Muscle of leg (tissue), 11 donors: ENCODE results near the gene MAGI2. TPM values are rescaled to one million over a fixed set of nuclear protein-coding genes. Genes with fewer than 3 reads are reported as not detected.

Experiments used
- DNase-seq: peaks from one replicate; pipeline ENCODE4 v3.0.0; 2013
- H3K27ac ChIP-seq: one replicate; pipeline ENCODE4 v1.5.1; 2013; ENCODE audit warnings: mild to moderate bottlenecking, low read length, control low read depth
- H3K27me3 ChIP-seq: one replicate; pipeline ENCODE4 v1.6.1; 2013; ENCODE audit warnings: low read length; ENCODE audit not compliant: control insufficient read depth, insufficient read depth
- H3K36me3 ChIP-seq: one replicate; pipeline ENCODE4 v1.6.1; 2013; ENCODE audit warnings: low read length; ENCODE audit not compliant: control insufficient read depth, insufficient read depth
- H3K4me1 ChIP-seq: one replicate; pipeline ENCODE4 v1.6.1; 2013; ENCODE audit warnings: low read length; ENCODE audit not compliant: control insufficient read depth, insufficient read depth
- H3K4me3 ChIP-seq: one replicate; pipeline ENCODE4 v1.5.1; 2013; ENCODE audit warnings: low read length, control low read depth
- H3K9me3 ChIP-seq: replicated peaks from 2 replicates; pipeline ENCODE4 v1.6.1; 2013; ENCODE audit warnings: low read depth, low read length; ENCODE audit not compliant: control insufficient read depth
- WGBS: methylation state at CpG from one replicate; pipeline ENCODE4 v1.1.5; 2013; ENCODE audit warnings: missing lambda C conversion rate; ENCODE audit not compliant: insufficient coverage; 5-methylcytosine and 5-hydroxymethylcytosine counted together
- polyA plus RNA-seq, 8 donors: library from polyadenylated mRNA; unstranded; fragments of 120-200 nt; gene quantifications; one replicate each; pipeline versions ENCODE4 v1.2.1 to v1.2.3, GENCODE V29; 2013; ENCODE audit warnings: inconsistent platforms in 1 of 8, low replicate concordance in 1 of 8; ENCODE audit not compliant: insufficient read length in 8 of 8, insufficient read depth in 1 of 8
- total RNA-seq: library from RNA; stranded (reverse); fragments of 120-200 nt; gene quantifications from one replicate; pipeline ENCODE4 v1.2.4, GENCODE V29; 2013

MAGI2 gene
- total and polyA plus RNA-seq, 9 donors = 3.5 to 6.3 (median 5.2) TPM

DNA sequence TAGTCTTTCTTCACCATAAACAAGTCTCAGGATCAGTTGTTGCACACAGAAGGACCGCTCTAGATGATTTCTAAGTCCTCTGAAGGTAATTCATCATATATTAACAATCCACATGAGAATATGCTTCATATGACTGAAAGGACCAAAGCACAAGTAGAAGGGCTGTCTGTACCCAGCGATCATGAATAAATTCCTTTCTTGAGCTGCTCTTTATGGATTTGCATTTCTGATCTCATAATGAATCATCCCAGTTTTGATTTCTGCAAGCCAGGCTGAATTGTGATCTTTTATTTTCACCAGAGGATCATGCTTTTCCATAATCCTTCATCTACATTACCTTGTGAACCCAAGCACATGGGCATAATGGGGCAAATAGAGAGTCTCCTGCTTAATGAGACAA lies 675.6 kb downstream of the MAGI2 start:
- no peak overlapping the region for H3K4me3 ChIP-seq
- H3K27ac ChIP-seq = no peak overlapping the region
- H3K27me3 ChIP-seq = no peaks in the 10 kb centered on the region
- no peaks in the 10 kb centered on the region for H3K9me3 ChIP-seq
- no peaks in the 10 kb centered on the region for H3K4me1 ChIP-seq
- H3K36me3 ChIP-seq = no peaks in the 10 kb centered on the region
- WGBS = no CpG with 5 or more reads among the region's 2 CpGs
- DNase-seq = no peak

DNA sequence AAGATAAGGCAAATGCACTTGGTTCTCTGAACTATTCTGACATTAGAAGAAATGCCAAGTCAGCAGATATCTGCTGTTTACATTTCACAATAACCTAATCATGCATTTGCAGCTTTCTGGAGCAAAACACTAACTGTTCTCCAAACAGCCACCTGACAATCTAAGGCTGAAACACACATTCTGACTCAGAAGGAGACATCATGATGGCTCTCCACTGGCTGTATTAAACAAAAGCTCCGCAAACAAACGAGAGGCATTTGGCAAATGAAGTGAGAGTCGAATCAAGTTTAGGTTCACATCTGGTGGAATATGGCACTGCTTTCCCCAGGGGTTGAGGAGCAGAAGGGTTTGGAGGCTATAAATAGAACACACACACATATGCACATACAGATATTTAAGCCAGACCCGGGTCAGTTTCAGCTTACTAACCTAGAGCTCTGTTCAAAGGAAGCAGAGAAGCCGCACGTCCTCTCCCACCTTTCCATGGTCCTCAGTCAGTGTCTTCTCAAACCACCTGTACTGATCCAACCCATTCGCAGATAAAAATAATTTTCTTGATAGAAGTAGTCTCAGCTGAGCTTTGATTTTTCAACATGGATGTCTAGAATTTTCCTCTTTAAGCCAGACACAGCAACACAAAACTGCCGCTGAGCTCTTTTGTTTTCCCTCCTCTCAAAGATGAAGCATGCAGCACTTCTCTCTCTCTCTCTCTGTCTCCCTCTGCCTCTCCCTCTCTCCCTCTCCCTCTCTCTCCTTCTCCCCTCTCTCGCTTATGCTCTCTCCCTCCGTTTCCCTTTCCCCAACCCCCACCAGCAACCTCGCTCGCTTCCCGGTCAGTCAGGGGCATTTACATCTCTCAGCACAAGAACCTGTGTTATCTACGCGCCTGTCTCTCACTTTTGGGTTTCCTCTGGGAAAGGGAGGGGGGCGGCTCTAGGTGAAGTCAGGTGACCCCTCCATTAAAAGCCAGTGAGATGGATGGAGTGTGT lies 682.8 kb downstream of the MAGI2 start:
- Histone ChIP-seq H3K9me3 (no peaks in the 10 kb centered on the region), H3K4me1 (peaks cover 6% of the 10 kb centered on the region), H3K36me3 (no peaks in the 10 kb centered on the region), H3K27ac (no peak overlapping the region), H3K27me3 (no peaks in the 10 kb centered on the region), H3K4me3 (peak overlapping the region; percentile 21)
- peak; percentile 34 for DNase-seq
- WGBS = 0% methylated on average over 3 of the region's 16 CpGs

DNA sequence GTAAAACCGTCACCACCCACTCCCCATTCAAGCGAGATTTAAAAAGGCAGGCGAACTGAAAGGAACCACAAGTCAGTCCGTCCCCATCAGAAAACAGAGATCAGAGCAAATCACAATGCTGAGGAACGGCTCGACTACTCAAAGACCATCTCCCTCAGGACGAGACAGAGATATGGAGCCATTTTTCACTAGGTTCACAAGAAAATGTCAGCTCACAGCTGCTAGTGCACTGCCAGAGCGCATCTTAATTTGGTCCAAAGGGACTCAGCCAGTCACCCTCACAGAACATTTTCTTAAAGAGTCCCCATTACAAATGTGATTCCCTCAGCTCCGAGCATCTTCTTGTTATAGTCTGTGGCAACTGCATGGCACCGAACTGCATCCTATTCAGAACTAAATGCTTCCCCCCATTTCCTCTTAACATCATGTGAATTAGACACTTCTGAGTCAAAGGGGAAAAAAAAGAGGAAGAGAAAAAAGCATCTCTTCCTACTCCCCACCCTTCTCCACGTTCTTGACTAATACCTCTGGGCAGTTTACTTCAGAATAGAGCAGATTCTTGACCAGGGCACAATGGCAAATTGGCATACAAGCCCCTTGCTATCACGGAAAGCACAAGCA lies 683.9 kb downstream of the MAGI2 start:
- peak; percentile 38 for DNase-seq

DNA sequence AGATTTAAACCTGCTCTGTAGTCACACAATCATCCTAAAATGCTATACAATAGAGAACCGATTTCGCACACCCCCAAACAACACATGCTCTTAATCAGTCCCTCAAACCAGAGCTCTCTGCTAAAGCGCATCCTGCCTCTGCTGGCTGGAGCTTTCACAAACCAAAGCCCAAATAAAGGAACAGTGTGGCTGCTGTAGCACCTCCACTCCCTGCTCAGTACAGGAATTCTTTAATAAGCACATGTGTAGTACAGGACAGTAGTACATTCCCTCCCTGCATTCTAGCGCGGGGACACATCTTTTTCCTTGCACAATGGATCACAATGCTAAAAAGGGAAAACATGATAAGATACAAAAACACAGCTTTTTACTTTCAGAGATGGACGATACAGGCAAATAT lies 684.6 kb downstream of the MAGI2 start:
- Histone ChIP-seq H3K27ac (no peak overlapping the region), H3K4me1 (peaks cover 6% of the 10 kb centered on the region), H3K9me3 (no peaks in the 10 kb centered on the region), H3K4me3 (peak overlapping the region; percentile 30), H3K27me3 (no peaks in the 10 kb centered on the region), H3K36me3 (no peaks in the 10 kb centered on the region)
- peak; percentile 45 for DNase-seq
- no CpG with 5 or more reads among the region's 6 CpGs for WGBS

More for the DNA sequence above, 683.9 kb downstream of the MAGI2 start:
- no peaks in the 10 kb centered on the region for H3K27me3 ChIP-seq
- no peaks in the 10 kb centered on the region for H3K36me3 ChIP-seq
- H3K9me3 ChIP-seq = no peaks in the 10 kb centered on the region
- H3K4me1 ChIP-seq = peaks cover 6% of the 10 kb centered on the region
- H3K27ac ChIP-seq = no peak overlapping the region
- 0% methylated on average over 7 of the region's 12 CpGs for WGBS
- peak overlapping the region; percentile 30 for H3K4me3 ChIP-seq

DNA sequence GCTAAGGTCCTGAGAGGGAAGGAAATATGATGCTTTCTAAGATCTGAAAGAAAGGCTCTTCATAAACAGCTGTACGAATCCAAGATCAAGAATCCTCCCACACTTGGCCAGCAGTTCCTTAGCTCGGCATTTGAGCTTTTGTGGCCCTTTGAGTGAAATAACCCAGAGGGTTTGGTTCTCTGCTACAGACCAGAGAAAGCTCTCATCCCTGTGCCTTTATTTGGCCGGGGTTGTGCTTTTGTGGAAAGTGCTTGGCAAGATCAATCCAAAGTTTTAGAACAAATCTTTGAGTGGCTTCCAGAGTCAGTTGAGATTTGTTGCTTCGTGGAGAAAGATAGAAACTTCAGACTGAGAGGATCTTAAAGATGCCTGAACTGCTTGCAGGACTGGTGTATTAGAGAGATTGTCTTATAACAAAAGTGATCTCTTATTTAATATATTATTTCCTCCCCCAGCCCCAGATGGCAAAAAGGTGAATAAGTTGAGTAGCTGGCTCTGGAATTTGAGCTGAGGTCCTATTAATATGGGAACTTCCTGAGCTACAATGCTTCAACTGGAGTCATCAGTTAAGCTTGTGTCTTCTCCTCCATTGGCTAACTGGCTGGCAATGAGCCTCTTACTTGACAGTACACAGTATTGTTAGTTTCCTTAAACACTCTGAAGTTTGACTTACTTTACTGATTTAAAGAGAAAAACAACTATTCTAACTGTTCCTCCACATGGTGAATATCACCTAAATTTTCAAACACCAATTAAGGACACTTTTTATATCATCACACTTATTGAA lies 687.3 kb downstream of the MAGI2 start:
- H3K4me1 ChIP-seq = peaks cover 5% of the 10 kb centered on the region
- no peaks in the 10 kb centered on the region for H3K9me3 ChIP-seq
- 42% methylated on average over 2 of the region's 4 CpGs for whole genome bisulfite sequencing
- H3K27me3 ChIP-seq = no peaks in the 10 kb centered on the region
- peak; percentile 58 for DNase-seq
- no peak overlapping the region for H3K27ac ChIP-seq
- H3K4me3 ChIP-seq = no peak overlapping the region
- H3K36me3 ChIP-seq = no peaks in the 10 kb centered on the region

DNA sequence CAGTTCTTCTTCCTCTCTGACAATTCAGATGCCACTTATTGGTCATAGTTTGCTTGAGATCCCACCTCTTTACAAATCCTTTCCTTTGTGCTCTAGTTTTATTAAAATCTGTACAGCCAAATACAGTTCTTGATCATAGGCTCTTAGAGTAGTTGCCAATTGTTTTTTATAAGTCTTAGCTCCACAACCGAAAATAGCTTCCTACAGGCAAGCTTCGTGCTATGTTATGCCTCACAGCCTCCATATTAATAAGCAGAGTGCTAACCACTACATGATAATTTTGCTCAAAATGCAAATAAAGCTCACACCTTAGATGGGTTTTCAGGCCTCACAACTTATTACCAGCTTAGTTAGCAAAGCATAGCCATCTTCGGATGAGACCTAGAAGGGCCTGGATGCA lies 688.9 kb downstream of the MAGI2 start:
- no peak overlapping the region for H3K4me3 ChIP-seq
- no peak overlapping the region for H3K27ac ChIP-seq
- H3K36me3 ChIP-seq = no peaks in the 10 kb centered on the region
- no peak for DNase-seq
- no peaks in the 10 kb centered on the region for H3K9me3 ChIP-seq
- no peaks in the 10 kb centered on the region for H3K4me1 ChIP-seq
- WGBS = 100% methylated on average over 1 of the region's 3 CpGs
- H3K27me3 ChIP-seq = no peaks in the 10 kb centered on the region

DNA sequence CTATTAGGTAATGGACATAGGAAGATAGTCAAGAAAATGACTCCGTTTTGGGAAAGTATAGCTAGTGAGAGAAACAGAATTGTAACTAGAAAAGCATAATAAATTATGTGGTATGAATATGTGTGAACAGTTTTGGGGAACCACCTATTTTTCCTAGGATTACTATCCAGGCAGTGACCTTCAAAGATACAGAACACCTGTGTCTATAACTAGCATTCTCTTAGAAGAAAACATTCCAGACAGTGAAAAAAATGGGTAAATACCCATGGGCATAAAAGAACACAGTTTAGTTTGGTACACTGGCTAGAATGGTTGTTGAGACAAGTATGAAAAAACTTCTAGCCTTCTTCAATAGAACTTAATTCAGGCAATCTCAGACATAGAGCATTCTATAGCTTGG lies 690.8 kb downstream of the MAGI2 start:
- no CpG with 5 or more reads among the region's 1 CpG for WGBS

DNA sequence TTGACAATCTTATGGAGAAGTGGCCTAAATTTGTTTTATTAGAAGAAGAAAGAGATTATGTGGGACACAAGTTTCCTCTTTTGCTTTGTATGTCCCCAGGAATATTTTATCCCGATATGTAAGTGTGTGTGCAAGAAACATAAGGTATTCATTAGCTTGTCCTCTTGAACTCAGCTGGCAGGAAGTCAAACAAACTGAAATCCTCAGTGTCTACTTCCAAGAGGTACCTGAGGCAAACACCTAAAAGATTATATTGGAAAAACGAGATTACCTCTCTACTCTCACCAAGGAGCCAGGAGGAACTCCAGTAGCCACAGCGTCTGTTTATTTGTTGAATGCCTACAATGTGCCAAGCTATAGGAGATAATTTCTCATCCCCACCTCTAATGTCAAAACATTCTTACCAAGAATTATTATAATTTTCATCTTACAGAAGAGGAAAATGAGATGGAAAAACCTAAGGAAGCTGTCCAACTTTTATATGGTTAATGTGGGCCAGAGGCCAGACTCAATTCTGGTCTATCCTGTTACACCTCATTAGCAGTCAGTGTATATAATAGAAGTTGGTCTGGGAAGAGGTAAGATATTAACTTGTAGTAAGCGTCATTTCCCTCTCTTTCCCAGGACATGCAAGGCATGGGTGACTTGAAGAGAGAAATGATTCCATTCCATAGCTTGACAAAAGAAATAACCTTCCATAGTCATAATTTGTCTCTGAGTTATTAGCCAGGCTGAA lies 692.7 kb downstream of the MAGI2 start:
- Histone ChIP-seq H3K4me3 (no peak overlapping the region), H3K4me1 (no peaks in the 10 kb centered on the region), H3K36me3 (no peaks in the 10 kb centered on the region), H3K27me3 (no peaks in the 10 kb centered on the region), H3K9me3 (no peaks in the 10 kb centered on the region), H3K27ac (no peak overlapping the region)
- peak; percentile 14 for DNase-seq
- no CpG with 5 or more reads among the region's 4 CpGs for WGBS

More for the DNA sequence above, 690.8 kb downstream of the MAGI2 start:
- no peak overlapping the region for H3K4me3 ChIP-seq
- H3K4me1 ChIP-seq = no peaks in the 10 kb centered on the region
- no peaks in the 10 kb centered on the region for H3K27me3 ChIP-seq
- H3K9me3 ChIP-seq = no peaks in the 10 kb centered on the region
- no peak for DNase-seq
- no peaks in the 10 kb centered on the region for H3K36me3 ChIP-seq
- H3K27ac ChIP-seq = no peak overlapping the region

DNA sequence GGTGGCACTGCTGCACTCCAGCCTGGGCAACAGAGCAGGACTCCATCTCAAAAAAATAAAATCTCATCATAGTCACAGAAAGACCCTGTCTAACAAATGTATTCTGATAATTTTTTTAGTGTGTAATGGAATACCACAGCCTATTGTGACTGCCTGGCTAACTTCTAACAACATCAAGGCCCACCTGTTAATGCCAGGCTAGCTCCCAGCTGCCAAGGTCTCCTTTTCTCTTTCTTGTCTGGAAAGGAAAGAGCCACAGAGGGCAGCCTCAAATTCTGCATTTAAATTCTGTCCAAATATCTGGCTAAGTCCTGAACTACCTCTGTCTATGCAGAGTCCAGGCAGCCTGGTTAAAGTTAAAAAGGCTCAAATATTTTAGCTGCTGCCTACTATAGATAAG lies 700.9 kb downstream of the MAGI2 start:
- no peak for DNase-seq
- Histone ChIP-seq H3K4me1 (no peaks in the 10 kb centered on the region), H3K36me3 (no peaks in the 10 kb centered on the region), H3K27ac (no peak overlapping the region), H3K9me3 (no peaks in the 10 kb centered on the region), H3K27me3 (no peaks in the 10 kb centered on the region), H3K4me3 (no peak overlapping the region)
